ENCODE results near the gene TEF. TPM values are rescaled to one million over a fixed set of nuclear protein-coding genes. Genes with fewer than 3 reads are reported as not detected.
A peak's percentile ranks its signal among the peaks of the same experiment; 100 is the strongest.

The TEF gene
- total RNA-seq, 1 donor: 17.4 TPM

GRCh38 chr22:41361716-41362310 is 19.9 kb upstream of the TEF start:
- Histone ChIP-seq H3K27ac (ENCODE audit: low read depth, low read length) (no peak overlapping the region), H4K20me1 (ENCODE audit: insufficient read depth, low read length) (no peaks in the 10 kb centered on the region), H3K36me3 (ENCODE audit: insufficient read depth, low read length) (peaks cover 15% of the 10 kb centered on the region), H3K27me3 (ENCODE audit: insufficient read depth, low read length) (no peaks in the 10 kb centered on the region), H3K79me2 (ENCODE audit: insufficient read depth, low read length) (no peaks in the 10 kb centered on the region), H2AFZ (ENCODE audit: low read length) (no peak overlapping the region), H3K4me2 (ENCODE audit: insufficient read depth, low read length) (no peak overlapping the region), H3K9me3 (ENCODE audit: low read depth, low read length) (no peaks in the 10 kb centered on the region), H3K4me3 (ENCODE audit: insufficient read depth, low read length) (no peak overlapping the region), H3K4me1 (ENCODE audit: insufficient read depth, low read length) (peaks cover 3% of the 10 kb centered on the region)
- peak; percentile 37 for DNase-seq (ENCODE audit: insufficient read length, low spot score, missing footprints)
- TF ChIP-seq CTCF (IDR thresholded peaks at IDR 0.05; ENCODE audit: extremely low read depth, low read depth, low read length): no peak

- peaks cover 11% of the 10 kb centered on the region for H3K4me1 ChIP-seq (ENCODE audit: insufficient read depth, low read length)
- no peak for DNase-seq (ENCODE audit: insufficient read length, low spot score, missing footprints)
- TF ChIP-seq CTCF (IDR thresholded peaks at IDR 0.05; ENCODE audit: extremely low read depth, low read depth, low read length): no peak
- H3K27ac ChIP-seq (ENCODE audit: low read depth, low read length): no peak overlapping the region
- peaks cover 15% of the 10 kb centered on the region for H3K36me3 ChIP-seq (ENCODE audit: insufficient read depth, low read length)
- H4K20me1 ChIP-seq (ENCODE audit: insufficient read depth, low read length): peaks cover 2% of the 10 kb centered on the region
- no peak overlapping the region for H3K4me2 ChIP-seq (ENCODE audit: insufficient read depth, low read length)
- H3K79me2 ChIP-seq (ENCODE audit: insufficient read depth, low read length): no peaks in the 10 kb centered on the region
- no peak overlapping the region for H3K4me3 ChIP-seq (ENCODE audit: insufficient read depth, low read length)
- no peak overlapping the region for H2AFZ ChIP-seq (ENCODE audit: low read length)
- no peaks in the 10 kb centered on the region for H3K27me3 ChIP-seq (ENCODE audit: insufficient read depth, low read length)
- H3K9me3 ChIP-seq (ENCODE audit: low read depth, low read length): no peaks in the 10 kb centered on the region
Observed at GRCh38 chr22:41362615-41363014, 19.1 kb upstream of the TEF start.

- H3K9me3 ChIP-seq (ENCODE audit: low read depth, low read length): no peaks in the 10 kb centered on the region
- H2AFZ ChIP-seq (ENCODE audit: low read length): no peak overlapping the region
- H4K20me1 ChIP-seq (ENCODE audit: insufficient read depth, low read length): peaks cover 3% of the 10 kb centered on the region
- TF ChIP-seq CTCF (IDR thresholded peaks at IDR 0.05; ENCODE audit: extremely low read depth, low read depth, low read length): no peak
- DNase-seq (ENCODE audit: insufficient read length, low spot score, missing footprints): peak; percentile 45
- H3K27me3 ChIP-seq (ENCODE audit: insufficient read depth, low read length): peaks cover 10% of the 10 kb centered on the region
- H3K36me3 ChIP-seq (ENCODE audit: insufficient read depth, low read length): peaks cover 8% of the 10 kb centered on the region
- H3K79me2 ChIP-seq (ENCODE audit: insufficient read depth, low read length): no peaks in the 10 kb centered on the region
- no peak overlapping the region for H3K4me3 ChIP-seq (ENCODE audit: insufficient read depth, low read length)
- H3K27ac ChIP-seq (ENCODE audit: low read depth, low read length): no peak overlapping the region
- peaks cover 18% of the 10 kb centered on the region for H3K4me1 ChIP-seq (ENCODE audit: insufficient read depth, low read length)
- no peak overlapping the region for H3K4me2 ChIP-seq (ENCODE audit: insufficient read depth, low read length)
Observed at GRCh38 chr22:41364233-41364632, 17.5 kb upstream of the TEF start.

GRCh38 chr22:41364955-41365354 is 16.8 kb upstream of the TEF start:
- Histone ChIP-seq H3K27ac (ENCODE audit: low read depth, low read length) (no peak overlapping the region), H3K4me2 (ENCODE audit: insufficient read depth, low read length) (no peak overlapping the region), H3K79me2 (ENCODE audit: insufficient read depth, low read length) (no peaks in the 10 kb centered on the region), H3K27me3 (ENCODE audit: insufficient read depth, low read length) (peaks cover 17% of the 10 kb centered on the region), H4K20me1 (ENCODE audit: insufficient read depth, low read length) (peaks cover 3% of the 10 kb centered on the region), H2AFZ (ENCODE audit: low read length) (no peak overlapping the region), H3K4me3 (ENCODE audit: insufficient read depth, low read length) (no peak overlapping the region), H3K9me3 (ENCODE audit: low read depth, low read length) (no peaks in the 10 kb centered on the region), H3K36me3 (ENCODE audit: insufficient read depth, low read length) (peaks cover 5% of the 10 kb centered on the region), H3K4me1 (ENCODE audit: insufficient read depth, low read length) (peaks cover 18% of the 10 kb centered on the region)
- peak; percentile 57 for DNase-seq (ENCODE audit: insufficient read length, low spot score, missing footprints)
- no peak for TF ChIP-seq CTCF (IDR thresholded peaks at IDR 0.05; ENCODE audit: extremely low read depth, low read depth, low read length)
